GF-D8 (cell line): ENCODE measurements around the gene CARMIL1.

ENCODE experiments used
- DNase-seq: peaks from one replicate; lab custom pipeline; 2025; lab: John Stamatoyannopoulos, UW

The CARMIL1 gene

DNA sequence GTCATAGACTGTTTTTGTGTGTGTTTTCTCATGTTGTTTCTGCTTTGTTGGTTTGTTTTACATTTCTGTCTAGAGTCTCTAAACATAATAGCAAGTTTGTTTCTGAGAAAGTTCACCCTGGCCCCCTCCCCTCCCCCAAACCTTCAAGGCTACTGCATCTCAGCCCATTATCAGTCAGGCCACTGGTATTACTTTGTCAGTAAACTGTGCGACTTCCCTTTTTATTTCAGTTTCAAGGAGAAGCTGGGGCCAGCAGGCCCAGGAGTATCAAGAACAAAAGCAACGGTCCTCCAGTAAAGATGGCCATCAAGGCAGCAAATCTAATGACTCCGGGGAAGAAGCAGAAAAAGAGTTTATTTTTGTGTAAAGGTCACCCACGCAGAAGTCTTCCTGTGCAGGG, 340.0 kb downstream of the CARMIL1 start:
- DNase-seq, result no peak

DNA sequence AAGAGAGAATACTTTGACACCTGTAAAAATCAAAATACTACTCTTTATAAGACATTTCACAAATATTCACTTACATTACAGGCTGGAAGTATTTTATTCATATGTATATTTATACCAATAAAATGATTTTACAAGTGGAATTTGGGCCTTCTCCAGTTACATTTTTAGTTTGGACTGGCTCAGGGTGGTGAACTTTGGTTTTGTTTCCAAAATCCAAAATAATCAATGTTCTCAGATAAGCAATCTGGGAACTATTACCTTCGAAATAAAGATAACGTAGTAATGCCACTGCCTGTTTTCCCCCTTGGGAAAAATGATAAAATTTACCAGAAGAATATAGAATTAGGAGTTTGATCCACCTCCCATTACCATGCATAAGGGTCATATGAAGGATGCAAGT, 341.2 kb downstream of the CARMIL1 start:
- DNase-seq, result no peak

DNA sequence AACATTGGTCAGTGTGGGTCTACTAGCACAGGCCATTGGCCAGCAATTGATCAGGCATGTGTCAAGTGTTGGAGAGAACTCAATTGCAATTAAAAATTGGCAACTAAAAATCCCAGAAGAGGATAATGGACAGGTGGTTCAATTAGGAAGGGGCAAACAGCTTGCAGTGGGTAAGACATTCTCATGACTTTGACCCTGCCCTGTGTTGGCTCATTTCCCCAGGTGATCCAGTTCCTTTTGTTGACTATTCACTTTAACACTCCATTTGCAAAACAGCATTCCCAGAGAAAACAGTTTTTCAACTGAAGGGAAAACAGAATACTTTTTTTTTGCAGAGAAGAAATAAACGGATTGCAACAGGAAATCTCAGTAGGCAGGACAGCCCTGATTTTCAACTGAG, 343.9 kb downstream of the CARMIL1 start:
- no peak for DNase-seq

DNA sequence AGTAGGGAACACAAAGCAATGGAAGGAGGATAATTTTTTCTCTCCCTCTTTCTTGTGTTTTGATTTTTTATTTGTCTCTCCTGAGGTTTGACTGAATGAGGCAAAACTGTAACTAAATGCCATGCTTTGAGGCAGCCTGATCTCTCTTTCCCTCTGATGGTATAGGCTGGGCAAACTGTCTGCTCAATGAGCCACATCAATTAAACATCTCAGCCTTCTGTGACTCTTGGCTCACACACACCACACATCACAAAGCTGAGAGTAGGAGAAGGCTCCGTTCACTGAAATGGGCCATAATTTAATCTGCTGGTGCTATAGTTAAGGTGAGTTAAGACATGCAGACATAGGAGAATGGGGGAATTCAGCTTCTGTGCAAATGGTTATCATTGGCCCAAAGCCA, 344.7 kb downstream of the CARMIL1 start:
- DNase-seq, result no peak

GRCh38 chr6:25627001-25627400, 347.8 kb downstream of the CARMIL1 start:
- no peak for DNase-seq

GRCh38 chr6:25628471-25629197, 349.5 kb downstream of the CARMIL1 start:
- DNase-seq, result no peak

- no peak for DNase-seq
Measured at GRCh38 chr6:25629198-25629576, 350.0 kb downstream of the CARMIL1 start.

- DNase-seq, result no peak
Measured at GRCh38 chr6:25630508-25631278, 351.5 kb downstream of the CARMIL1 start.

GRCh38 chr6:25635886-25636317, 356.7 kb downstream of the CARMIL1 start:
- no peak for DNase-seq

DNA sequence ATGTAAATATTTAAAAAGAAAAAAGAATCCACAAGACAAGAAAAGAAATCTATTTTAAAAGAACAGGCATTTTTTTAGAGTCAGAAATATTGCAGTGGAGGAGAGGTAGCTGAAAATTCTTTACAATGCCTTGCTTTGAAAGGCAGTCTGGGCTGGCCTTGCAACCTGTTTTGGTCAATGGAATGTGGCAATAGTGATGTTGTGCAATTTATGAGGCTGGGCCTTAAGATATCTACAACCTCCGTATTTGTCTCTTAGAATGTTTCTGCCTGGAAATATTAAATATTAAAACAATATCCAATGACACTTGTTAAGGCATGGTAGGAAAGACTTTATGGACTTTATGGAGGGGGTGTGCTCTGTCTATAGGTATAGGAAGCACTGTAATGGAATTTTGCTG, 358.0 kb downstream of the CARMIL1 start:
- DNase-seq, result no peak

DNA sequence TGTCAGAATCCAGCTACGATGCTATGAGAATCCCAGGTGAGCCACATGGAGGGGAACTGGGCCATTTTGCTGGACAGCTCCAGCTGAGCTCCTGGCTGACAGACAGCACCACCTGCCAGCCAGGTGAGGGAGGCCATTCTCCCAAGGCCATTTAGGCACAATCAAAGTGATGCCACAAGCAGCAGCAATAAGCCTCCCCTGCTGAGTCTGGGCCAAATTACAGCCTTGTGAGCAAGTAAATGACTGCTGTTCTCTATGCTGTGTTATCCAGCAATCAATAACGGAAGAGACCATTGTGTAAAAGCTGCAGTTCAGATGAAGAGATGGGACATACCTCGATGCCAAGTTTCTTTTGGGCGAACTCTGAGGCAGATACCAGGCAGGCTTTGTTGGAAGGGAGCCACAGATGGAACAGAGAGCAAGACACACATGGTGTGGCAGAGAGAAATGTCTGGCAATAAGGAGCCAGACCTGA, 358.8 kb downstream of the CARMIL1 start:
- DNase-seq, result no peak

DNA sequence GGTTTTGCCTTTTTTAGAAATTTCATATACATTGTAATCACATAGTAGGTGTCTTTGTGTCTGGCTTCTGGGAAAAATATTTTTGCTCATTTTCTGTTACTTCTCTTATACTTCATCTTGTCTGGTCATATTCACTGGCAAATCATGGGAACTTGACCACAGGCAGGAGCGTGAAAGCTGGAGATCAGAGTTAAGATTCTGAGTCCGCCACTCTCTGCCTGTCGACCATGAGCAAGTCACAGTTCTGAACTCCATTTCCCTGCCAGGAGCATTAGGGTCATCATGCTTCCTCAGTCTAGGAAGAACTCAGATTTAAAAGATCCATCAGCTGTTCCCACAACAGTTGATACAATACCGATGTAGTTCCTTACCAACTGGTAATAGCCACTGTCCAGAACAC, 360.5 kb downstream of the CARMIL1 start:
- no peak for DNase-seq

DNA sequence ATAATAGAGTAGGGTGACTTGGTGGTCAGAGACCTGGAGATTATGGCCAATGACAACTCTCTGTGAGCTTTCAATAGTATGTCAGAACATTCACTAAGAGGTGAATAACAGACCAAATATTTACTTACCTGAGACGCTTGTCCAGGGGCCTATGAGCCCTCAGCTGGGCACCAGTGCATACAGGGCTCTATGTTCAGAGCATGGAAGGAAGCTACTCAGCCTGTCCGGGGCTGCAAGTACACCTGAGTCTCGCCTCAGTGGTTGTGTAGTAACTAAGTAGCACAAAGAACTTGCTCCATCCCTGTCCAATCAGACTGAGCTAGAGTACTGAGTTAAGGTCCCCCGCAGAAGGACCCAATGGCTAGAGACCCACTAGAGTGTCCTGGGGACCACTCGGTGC, 361.3 kb downstream of the CARMIL1 start:
- DNase-seq, result no peak

- DNase-seq, result no peak
Measured at GRCh38 chr6:25640891-25641290, 361.7 kb downstream of the CARMIL1 start.

GRCh38 chr6:25641377-25641776, 362.2 kb downstream of the CARMIL1 start:
- no peak for DNase-seq

DNA sequence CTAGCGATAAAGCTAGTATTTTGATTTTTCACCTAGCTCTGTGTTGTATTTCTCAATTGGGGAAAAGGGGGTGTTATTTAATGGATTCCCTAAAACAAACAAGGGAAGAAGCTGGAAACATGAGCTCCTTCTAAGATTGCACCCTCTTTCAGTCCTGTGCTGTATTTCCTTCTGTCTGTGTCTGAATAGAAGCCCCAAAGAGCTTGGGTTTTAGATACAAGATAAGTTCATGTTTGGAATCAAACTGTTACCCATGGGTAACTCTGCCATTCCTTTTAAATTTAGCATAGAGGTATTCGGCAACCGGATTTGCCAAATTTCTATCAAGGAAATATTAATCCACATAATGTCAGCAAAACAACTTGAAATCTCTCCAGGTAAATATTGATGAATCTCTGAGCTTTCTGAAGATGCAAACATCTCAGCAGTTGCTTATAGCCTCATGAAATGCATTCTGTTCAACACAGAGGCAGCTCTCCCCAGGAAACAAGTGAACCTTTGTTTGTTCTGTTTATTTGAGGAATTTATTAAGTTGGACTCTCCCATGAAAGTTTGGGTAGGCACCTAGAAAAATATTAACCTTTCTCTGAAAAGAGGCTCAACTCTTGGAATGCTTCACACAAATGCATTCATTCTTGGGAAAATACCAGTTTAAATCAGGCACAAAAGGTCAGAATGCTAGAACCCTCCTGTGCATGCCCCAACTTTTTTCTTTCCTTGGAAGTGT, 362.9 kb downstream of the CARMIL1 start:
- DNase-seq, result no peak

- no peak for DNase-seq
Measured at GRCh38 chr6:25642667-25643328, 363.6 kb downstream of the CARMIL1 start.

DNA sequence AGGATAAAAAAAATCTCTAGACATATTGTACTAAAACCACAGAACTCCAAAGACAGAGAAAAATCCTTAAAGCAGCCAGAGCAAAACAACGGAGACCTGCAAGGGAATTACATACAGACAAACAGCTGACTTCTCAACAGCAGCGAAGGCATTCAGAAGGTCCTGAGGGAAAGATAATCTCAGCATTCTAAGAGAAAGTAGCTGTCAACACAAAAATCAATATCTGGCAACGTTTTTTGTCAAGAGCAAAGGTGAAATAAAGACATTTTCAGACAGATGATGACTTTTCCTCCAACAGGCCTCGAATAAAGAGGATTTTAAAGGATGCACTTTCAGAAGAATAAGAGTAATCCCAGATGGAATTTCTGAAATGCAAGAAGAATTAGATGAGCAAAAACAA, 366.7 kb downstream of the CARMIL1 start:
- DNase-seq, result no peak

DNA sequence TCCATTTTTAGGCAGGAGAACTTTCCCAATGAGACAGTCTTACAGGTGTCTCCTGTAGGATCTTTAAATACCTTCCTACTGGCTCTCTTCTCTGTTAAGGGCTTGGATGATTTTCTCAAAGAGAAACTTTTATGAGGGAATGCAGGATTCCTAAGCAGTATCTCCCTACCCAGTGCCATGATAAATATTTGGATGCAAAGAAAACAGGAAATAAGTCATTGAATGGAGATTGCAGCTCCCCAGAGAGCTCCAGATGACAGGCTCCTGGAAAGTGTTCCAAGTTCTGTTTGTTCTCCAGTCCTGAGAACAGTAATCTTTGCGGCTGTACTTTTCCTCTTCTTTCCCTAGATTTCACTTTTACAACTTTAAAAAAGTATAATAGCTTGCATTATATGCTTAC, 370.4 kb downstream of the CARMIL1 start:
- DNase-seq, result no peak

DNA sequence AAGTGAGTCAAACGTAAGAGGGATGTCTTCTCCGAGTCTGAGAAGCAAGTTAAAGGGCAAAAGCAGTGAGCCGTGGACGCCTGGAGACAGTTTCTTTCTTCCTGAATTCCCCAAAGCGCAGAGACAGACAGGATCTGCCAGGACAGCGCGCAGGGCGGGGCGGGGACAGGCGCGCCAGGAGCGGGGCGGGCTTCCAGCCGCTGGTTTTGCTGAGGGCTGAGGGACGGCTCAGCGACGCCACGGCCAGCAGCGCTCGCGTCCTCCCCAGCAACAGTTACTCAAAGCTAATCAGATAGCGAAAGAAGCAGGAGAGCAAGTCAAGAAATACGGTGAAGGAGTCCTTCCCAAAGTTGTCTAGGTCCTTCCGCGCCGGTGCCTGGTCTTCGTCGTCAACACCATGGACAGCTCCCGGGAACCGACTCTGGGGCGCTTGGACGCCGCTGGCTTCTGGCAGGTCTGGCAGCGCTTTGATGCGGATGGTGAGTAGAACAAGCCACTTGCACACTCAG, 372.9 kb downstream of the CARMIL1 start, which contains the start of gene SCGN:
SCGN (plus strand) TSS at position 209 of the 509 bp plus-strand sequence; CDS start at position 398, 189 bp downstream.
- DNase-seq, result no peak

GRCh38 chr6:25655723-25656122, 376.5 kb downstream of the CARMIL1 start:
- no peak for DNase-seq
